ENCODE measurements around the gene VASH1.

Gene VASH1

DNA sequence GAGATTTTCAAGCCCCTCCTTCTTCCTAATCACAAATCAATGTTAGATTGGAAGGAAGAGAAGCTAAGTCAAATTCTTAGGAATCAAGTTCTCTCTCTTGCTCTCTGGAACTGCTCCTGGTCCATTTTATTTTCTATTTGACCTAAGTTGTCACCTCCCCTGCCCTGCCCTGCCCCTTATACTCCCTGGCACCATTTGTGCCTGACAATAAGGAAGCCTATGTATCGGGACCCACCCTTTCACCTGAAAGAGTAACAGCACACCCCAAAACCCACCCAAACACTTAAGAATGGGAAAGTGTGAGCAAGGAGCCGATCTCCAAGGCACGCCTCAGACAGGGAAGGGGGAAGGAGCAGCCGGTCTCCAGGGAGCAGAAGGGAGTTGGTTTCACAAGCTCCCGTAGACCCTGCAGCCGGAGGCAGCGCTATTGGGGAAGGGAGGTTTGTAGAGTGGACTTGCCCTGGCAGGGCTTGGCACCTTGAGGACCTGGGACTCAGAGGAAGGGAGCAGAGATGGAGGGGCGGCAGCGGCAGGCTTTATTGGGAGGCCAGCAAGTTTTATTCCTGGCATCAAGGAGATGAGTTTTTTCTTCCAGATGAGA lies 66.5 kb downstream of the VASH1 start:
- DNase-seq (ENCODE audit: low read depth) = no peak
- H3K4me3 ChIP-seq (ENCODE audit: low read length) = no peak overlapping the region
- TF ChIP-seq CTCF (conservative IDR thresholded peaks at IDR 0.05; ENCODE audit: low read depth, low read length) = no peak

DNA sequence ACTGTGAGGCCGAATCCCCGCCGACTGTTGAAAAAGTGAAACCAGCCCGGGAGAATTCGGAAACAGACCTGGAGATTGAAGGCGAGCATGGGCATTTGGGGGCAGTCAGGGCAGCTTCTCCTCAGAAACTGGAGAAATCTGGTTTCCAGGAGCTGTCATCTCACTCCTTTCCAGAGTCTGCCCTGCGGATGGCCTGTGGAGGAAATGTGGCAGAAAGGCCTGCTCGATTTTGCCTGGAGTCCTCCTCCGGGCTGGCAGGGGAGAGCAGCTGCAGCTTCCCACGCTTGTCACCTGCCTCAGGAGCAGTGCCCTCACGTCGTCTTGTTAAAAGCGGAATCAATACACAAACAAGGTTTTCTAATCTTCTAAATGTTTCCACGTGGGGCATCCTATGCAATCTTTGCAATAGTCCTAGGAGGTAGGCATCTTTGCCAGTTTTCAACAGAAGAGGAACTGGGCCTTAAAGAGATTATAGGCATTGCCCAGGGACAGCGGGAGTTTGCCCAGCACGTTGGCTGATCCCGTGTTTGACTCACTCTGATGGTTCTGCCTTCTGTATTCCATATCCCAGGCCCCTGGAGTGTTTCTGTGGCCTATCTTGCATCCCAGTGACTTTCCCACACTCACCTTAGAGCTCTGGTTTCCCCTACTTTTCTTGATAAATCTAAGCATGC lies 67.2 kb downstream of the VASH1 start:
- no peak for DNase-seq (ENCODE audit: low read depth)
- no peak for TF ChIP-seq CTCF (conservative IDR thresholded peaks at IDR 0.05; ENCODE audit: low read depth, low read length)
- H3K4me3 ChIP-seq (ENCODE audit: low read length) = no peak overlapping the region

DNA sequence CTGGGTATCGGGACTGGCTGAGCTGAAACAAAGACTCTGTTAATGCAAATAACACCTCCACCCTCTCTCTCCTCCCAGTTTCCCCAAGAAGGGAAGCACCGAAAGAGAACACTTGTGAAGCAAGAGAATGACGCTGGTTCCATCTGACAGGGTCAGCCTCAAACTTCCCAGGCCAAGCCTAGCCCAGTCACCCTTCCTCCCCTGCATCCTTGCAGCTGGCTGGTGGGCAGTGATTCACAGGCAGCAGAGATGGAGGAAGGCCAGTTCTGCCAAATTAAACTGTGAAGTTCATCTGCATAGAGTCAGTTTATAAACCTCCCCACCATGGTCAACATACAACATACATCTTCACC lies 67.7 kb downstream of the VASH1 start:
- TF ChIP-seq CTCF (conservative IDR thresholded peaks at IDR 0.05; ENCODE audit: low read depth, low read length) = no peak
- DNase-seq (ENCODE audit: low read depth) = no peak

GRCh38 chr14:76829650-76830421 lies 68.6 kb downstream of the VASH1 start:
- no peak for DNase-seq (ENCODE audit: low read depth)
- TF ChIP-seq CTCF (conservative IDR thresholded peaks at IDR 0.05; ENCODE audit: low read depth, low read length) = no peak
- no peak overlapping the region for H3K4me3 ChIP-seq (ENCODE audit: low read length)

More for the DNA sequence above, 67.7 kb downstream of the VASH1 start:
- no peak overlapping the region for H3K4me3 ChIP-seq (ENCODE audit: low read length)

GRCh38 chr14:76830556-76830955 lies 69.3 kb downstream of the VASH1 start:
- no peak overlapping the region for H3K4me3 ChIP-seq (ENCODE audit: low read length)
- no peak for TF ChIP-seq CTCF (conservative IDR thresholded peaks at IDR 0.05; ENCODE audit: low read depth, low read length)

GRCh38 chr14:76832503-76832988 lies 71.3 kb downstream of the VASH1 start:
- no peak overlapping the region for H3K4me3 ChIP-seq (ENCODE audit: low read length)
- no peak for DNase-seq (ENCODE audit: low read depth)
- TF ChIP-seq CTCF (conservative IDR thresholded peaks at IDR 0.05; ENCODE audit: low read depth, low read length) = no peak

More at GRCh38 chr14:76830556-76830955, 69.3 kb downstream of the VASH1 start:
- no peak for DNase-seq (ENCODE audit: low read depth)
